Fibroblast of skin of back (primary cell): Measurements from ENCODE around the gene TPSB2.

Source experiments
- DNase-seq: peaks from one replicate; pipeline ENCODE4 v3.0.0-alpha.2; 2013

TPSB2 gene

DNA sequence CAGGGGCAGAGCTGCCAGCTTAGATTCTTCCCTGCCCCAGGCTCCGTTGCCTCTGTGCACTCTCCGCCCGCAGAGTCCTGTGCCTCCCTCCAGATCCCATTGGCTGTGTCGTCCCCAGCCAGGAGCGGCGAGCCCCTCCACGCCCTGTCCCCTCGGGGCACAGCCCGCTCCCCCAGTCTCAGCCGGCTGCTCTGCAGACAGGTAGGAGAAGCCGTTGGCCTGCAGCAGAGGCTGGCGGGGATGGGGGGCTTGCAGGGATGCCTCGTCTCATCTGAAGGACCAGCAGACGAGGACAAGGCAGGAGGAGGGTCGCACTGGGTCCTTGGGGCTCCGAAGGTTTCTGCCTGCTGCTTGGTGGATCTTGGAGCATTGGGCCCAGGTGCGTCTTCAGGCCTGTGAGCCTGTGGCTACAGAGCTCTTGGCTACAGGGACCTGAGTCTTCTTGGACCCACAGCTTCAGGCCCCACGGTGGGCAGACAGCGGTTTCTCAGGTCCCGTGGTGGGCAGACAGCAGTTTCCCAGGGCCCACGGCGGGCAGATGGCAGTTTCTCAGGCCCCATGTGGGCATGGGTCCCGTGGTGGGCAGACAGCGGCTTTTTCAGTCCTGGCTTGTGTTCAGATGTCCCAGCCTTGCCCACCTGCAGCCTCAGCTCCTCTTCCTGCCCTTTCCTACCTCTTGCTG lies 10.9 kb downstream of the TPSB2 start:
- no peak for DNase-seq

DNA sequence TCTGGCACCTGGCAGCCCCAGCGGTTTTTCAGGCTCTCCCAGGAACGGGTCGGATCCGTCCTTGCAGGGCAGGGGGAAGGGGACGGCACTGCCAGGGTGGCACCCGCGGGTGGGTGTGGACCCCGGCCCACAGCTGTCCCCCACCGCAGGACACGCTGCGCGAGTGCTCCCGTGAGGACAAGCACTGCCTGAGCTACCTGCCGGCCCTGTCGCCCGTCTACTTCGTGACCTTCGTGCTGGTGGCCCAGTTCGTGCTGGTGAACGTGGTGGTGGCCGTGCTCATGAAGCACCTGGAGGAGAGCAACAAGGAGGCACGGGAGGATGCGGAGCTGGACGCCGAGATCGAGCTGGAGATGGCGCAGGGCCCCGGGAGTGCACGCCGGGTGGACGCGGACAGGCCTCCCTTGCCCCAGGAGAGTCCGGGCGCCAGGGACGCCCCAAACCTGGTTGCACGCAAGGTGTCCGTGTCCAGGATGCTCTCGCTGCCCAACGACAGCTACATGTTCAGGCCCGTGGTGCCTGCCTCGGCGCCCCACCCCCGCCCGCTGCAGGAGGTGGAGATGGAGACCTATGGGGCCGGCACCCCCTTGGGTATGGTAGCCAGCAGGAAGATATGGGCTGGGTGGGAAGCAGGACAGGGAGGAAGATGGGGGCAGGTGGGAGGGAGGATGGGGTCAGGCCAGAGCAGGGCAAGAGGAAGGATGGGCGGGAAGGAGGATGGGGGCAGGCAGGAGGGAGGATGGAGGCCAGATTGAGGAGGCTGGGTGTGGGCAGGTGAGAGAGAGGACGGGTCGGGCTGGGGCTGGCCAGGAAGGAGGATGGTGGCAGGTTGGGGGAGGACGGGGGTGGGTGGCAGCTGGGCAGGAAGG lies 11.7 kb downstream of the TPSB2 start:
- no peak for DNase-seq

DNA sequence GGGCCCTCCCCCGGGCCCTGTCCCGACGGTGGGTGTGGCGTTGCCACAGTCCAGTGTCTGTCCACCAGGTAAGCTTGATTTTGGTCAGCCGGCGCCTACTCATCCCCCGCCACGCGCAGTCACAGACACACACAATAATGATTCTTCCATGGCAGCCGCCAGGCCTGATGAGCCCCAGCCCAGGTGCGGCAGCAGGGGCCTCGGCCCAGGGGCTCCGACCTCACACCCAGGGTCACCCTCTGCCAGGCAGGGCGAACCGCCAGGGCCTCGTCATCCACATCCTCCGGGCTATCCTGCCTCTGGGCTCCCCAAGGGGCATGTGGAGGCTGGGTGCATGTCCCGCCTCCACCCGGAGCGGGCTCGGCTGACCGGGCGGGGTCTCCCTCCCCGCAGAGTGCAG lies 12.5 kb downstream of the TPSB2 start:
- DNase-seq, result no peak

DNA sequence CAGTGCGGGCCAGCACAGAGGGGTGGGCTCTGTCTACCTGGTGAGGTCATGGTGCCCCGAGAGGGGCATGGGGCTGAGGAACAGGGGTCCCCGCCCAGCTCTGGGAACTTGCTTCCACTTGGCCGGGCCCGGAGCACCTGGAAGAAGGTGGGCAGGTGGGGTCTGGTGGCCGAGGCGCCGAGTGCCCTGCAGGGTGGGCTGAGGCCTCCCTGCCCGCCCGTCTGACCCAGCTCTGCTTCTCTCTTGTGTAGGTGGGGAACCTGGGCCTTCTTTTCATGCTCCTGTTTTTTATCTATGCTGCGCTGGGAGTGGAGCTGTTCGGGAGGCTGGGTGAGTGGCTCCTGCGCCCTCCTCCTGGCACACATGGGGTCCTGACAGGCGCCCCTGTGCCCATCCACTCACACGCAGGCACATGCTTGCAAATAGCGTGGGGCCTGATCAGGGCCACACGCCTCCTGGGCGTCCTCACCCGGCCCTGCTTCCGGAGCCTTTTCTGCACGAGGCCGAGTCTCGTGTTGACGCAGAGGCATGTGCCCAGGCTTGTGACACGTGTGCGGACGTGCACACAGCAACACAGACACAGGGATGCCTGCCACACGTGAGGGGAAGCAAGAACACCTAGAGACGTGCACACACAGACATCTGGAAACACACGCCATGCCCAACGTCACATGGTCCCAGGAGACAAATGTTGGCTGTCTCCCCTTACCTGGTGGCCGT lies 13.1 kb downstream of the TPSB2 start:
- DNase-seq, result no peak

DNA sequence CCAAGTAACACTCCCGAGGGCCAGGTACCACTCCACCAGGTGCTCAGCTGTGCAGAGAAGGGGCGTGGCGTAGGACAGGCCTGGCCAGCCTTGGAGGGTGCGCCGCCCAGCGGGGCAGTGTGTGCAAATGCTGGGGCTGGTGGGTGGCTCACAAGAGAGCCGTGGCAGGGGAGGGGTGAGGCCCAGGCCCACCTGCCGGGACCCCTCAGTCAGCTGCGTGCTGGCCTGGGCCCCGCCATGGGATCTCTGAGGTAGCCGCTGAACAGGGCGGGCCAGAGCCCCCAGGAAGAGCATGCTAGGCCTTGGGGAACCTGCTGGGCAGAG lies 13.7 kb downstream of the TPSB2 start:
- DNase-seq, result no peak

DNA sequence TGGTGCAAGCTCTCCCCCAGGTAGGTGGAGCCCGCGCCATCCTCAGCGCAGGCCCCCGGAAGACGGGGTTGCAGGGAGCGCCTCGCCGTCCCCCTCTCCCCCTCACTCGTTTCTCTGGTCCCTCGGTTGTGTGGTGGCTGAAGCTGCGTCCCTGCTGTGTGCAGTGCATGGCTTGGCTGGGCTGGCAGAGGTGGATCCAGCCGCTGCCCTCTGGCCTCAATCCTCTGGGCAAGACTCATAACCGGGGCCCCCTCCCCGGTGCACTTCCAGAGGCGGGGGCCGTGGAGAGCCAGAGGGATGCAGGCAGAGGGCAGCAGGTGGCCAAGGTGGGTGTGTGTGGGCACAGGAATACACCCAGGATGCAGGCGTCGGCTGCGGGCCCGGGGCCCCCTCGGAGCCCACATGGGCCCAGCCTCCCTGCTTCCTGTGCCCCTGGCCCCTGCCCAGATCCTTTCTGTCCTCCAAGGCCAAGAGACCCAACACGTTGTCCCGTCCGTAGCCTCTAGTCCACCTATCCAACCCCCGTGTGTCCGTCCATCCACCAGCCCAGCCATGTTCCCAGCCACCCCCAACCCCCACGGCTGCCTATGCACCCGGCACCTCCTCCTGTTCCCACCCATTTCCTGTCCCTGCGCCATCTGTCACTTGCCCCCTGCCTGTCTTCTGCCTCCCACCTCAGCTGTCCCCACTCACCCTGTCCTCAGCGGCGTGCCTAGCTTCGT lies 14.2 kb downstream of the TPSB2 start:
- DNase-seq, result no peak

DNA sequence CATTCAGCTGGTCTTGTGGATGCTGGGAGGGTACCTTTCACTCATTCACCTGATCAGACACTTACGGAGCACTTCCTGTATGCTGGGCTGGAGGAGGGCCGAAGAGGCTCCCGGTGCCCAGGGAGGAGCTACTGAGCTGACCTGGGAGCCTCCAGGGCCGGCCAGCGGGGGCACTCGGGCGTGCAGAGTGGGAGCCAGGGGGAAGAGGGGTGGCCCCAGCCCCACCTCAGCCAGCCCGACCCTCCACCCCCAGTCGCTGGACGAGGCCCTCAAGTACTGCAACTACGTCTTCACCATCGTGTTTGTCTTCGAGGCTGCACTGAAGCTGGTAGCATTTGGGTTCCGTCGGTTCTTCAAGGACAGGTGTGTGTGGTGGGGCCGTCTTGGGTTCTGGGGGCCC lies 15.3 kb downstream of the TPSB2 start:
- no peak for DNase-seq

DNA sequence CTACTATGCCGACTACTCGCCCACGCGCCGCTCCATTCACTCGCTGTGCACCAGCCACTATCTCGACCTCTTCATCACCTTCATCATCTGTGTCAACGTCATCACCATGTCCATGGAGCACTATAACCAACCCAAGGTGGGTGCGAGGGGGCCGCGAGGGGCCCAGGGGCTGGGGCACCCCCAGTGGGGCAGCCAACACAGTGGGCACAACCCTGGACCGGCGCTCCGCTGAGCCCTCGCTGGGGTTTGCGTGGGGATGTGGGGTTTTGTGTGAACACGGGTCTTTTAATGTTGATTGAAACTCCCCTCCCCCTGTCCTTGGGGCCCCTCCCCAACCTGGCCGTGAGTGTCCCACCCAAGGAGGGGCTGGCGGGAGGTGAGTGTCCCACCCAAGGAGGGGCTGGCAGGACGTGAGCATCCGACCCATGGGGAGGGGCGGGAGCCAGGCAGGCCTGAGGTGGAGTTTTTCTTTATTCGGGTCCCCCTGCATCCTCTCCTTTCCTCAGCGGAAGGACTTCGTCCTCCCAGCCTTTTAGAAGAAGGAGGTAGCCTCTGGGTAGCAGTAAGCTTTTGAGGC lies 16.1 kb downstream of the TPSB2 start:
- DNase-seq, result no peak

DNA sequence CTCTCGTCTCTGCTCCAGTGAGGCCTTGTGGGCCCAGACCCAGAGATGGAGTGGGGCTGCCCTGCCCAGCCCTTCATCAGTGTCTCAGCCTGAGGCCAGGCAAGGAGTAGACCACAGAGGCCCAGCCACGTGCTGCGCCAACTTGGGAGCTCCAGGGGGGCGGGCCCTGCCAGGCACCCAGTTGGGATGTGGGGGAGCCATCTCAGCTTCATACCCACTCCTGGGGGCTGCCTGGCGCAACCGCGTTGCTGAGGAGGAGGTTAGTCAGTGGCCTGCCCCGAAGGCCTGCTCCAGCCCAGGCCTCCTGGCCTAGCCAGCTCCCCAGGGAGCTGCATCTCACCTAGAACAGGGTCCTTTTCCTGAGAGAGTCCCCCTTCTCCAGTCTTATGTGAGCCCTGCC lies 16.8 kb downstream of the TPSB2 start:
- no peak for DNase-seq

DNA sequence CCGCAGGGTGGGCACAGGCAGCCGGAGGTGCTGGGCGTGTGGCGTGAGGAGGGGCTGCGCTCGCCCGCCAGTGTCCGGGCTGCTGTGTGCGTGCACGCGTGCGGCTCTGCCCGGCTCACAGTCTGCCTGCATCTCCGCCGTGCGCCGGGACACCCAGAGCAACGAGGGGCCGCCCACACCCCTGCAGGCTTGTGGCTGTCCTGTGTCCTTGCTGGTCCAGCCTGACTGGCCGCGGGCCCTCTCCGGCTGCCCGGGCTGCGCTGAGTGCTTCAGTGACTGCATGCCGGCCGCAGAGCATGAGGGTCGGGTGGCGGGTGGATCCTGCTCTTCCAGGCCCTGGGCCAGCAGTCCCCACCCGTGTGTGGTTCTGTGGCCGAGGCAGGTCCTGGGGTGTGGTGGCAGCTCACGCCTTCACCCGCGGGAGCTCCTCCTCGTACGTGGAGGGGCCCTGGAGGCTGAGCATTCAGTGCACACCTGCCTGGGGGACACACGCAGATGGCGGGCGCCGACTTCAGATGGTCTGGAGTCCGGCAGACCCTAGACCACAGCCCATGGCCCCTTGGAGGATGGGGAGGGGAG lies 17.3 kb downstream of the TPSB2 start:
- DNase-seq, result no peak

DNA sequence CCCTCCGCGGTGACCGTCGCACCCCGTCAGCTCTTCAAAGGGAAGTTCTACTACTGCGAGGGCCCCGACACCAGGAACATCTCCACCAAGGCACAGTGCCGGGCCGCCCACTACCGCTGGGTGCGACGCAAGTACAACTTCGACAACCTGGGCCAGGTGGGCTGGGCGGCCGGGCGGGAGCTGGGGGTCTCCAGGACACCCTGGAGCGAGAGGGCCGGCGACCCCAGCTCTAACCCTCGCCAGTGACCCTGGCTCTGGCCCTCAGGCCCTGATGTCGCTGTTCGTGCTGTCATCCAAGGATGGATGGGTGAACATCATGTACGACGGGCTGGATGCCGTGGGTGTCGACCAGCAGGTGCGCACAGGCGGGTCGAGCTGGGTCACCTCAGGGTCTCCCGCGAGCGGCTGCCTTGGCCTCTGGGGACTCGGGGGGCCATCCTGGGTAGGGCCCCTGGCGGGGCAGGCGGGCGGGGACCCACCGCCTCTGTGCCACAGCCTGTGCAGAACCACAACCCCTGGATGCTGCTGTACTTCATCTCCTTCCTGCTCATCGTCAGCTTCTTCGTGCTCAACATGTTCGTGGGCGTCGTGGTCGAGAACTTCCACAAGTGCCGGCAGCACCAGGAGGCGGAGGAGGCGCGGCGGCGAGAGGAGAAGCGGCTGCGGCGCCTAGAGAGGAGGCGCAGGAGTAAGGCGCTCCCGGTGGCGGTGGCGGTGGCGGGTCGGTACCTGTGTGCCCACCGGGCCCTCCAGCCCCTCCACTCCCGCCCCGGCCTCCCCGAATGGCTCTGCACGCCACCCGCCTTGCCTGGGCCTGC lies 18.3 kb downstream of the TPSB2 start:
- no peak for DNase-seq

DNA sequence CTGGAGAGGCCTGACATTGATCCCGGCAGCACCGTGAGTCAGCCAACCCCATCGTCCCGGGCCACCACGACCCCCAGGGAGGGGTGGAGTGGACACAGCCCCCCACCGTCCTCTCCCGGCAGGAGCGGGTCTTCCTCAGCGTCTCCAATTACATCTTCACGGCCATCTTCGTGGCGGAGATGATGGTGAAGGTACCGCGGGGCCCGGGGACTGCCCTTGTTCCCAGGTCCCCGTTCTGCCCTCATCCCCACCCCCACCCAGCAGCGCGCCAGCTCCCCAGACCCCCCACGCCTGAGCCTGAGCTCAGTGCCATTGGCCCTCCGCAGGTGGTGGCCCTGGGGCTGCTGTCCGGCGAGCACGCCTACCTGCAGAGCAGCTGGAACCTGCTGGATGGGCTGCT lies 19.5 kb downstream of the TPSB2 start:
- DNase-seq, result no peak

DNA sequence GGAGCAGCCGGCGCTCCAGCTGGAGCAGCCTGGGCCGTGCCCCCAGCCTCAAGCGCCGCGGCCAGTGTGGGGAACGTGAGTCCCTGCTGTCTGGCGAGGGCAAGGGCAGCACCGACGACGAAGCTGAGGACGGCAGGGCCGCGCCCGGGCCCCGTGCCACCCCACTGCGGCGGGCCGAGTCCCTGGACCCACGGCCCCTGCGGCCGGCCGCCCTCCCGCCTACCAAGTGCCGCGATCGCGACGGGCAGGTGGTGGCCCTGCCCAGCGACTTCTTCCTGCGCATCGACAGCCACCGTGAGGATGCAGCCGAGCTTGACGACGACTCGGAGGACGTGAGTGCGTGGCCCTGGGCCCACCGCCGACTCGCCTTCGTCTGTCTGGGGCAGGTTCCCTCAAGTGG lies 20.9 kb downstream of the TPSB2 start:
- DNase-seq, result no peak

DNA sequence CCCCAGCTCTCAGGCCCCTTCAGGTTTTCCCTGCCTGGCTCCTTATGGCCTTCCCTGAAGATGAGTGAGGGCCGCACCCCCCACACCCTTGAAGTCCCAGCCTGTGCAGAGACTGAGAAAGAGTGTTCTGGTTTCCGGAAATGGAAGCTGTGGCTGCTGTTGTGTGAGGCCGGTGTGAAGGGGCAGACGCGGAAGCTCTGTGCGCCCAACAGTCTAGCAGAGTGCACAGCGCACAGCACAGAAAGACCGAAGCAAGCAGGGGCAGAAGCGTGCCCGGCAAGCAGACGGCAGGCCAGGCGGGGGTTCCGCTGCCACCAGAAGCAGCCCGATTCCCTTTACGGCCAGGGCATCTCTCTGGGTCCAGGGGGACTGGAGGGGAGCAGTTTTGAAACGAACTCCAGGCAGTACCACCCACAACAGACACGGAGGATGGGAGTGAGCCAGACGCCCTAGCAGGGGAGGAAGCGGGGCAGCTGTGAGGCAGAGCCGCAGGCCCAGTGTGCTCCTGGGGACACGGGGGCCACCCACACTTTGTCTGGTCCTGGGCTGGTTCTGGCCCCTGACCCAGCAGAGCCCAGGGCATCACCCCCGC lies 21.6 kb downstream of the TPSB2 start:
- DNase-seq, result no peak

DNA sequence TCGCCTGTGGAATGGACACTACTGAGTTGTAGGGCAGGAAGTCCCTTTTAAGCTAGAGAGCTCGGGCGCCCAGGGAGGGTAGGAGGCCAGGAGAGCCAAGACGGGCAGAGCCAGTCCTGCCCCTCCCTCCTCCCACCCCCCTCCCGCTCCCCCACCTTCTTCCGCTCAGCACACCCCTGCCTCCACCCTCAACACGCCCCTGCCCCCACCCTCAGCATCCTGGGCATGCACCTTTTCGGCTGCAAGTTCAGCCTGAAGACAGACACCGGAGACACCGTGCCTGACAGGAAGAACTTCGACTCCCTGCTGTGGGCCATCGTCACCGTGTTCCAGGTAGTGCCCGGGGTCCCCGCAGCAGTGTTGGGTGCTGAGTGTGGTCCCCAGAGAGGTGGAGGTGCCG lies 23.2 kb downstream of the TPSB2 start:
- DNase-seq, result no peak

DNA sequence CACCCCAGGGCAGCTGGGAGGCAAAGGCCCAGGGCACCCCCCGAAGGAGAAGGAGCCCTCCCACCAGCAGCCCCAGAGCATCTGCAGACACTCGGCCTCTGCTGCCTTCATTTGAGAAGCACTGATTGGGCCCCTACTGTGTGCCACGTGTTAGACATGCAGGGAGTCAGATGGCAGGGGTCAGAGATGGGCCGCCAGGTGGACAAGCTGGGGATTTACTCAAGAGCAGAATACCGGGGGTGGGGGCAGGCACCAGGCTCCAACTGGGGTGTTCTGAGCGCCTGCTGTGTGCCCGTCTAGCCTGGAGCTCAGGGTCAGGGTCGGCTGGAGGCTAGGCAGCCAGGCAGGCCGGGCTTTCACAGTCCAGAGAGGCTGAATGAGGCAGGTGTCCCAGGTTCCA lies 23.7 kb downstream of the TPSB2 start:
- DNase-seq, result no peak

DNA sequence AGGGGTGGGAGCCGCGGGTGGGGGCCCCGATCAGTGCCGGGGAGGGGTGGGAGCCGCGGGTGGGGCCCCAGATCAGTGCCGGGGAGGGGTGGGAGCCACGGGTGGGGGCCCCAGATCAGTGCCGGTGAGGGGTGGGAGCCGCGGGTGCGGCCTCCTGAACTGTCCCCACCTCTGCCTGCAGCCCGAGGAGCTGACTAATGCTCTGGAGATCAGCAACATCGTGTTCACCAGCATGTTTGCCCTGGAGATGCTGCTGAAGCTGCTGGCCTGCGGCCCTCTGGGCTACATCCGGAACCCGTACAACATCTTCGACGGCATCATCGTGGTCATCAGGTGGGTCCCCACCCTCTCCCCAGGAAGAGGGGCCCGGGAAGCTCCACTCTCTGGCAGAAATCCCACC lies 25.1 kb downstream of the TPSB2 start:
- no peak for DNase-seq

DNA sequence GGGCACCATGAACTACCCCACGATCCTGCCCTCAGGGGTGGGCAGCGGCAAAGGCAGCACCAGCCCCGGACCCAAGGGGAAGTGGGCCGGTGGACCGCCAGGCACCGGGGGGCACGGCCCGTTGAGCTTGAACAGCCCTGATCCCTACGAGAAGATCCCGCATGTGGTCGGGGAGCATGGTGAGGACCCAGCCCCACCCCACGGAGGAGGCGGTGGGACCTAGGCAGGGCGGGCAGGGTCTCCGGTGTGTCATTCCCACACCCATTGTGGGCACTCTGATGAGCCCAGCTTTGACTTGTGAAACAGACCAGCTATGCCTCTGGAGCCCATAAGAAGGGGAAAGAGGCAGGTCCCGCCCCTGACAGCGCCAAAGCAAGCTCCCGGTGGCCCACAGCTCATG lies 27.7 kb downstream of the TPSB2 start:
- no peak for DNase-seq

DNA sequence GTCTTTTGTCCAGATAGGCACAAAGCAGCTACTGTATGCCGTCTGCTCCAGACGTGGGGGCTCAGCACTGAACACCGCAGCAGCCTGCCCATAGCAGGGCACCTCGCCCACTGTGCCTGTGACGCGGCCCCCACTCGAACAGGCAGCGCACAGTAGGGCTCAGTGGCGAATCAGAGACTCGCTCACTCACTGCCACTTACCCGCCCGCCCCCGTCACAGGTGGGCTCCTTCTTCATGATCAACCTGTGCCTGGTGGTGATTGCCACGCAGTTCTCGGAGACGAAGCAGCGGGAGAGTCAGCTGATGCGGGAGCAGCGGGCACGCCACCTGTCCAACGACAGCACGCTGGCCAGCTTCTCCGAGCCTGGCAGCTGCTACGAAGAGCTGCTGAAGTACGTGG lies 28.5 kb downstream of the TPSB2 start:
- DNase-seq, result no peak

DNA sequence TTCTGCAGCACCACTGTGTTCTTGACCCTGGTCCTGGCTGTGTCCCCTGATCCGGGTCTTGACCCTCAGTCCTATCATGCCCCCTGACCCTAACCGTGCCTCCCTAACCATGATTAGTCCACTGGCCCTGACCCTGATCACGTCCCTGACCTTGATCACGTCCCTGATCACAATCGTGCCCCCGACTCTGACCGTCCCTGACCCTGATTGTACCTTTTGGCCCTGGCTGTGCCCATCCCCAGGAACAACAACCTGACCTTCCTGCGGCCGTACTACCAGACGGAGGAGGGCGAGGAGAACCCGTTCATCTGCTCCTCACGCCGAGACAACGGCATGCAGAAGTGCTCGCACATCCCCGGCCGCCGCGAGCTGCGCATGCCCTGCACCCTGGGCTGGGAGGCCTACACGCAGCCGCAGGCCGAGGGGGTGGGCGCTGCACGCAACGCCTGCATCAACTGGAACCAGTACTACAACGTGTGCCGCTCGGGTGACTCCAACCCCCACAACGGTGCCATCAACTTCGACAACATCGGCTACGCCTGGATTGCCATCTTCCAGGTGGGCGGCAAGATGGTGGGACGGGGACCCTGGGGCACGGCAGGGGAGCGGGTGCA lies 29.9 kb downstream of the TPSB2 start:
- no peak for DNase-seq
